ENCODE measurements around the gene LDLR.

The LDLR gene

DNA sequence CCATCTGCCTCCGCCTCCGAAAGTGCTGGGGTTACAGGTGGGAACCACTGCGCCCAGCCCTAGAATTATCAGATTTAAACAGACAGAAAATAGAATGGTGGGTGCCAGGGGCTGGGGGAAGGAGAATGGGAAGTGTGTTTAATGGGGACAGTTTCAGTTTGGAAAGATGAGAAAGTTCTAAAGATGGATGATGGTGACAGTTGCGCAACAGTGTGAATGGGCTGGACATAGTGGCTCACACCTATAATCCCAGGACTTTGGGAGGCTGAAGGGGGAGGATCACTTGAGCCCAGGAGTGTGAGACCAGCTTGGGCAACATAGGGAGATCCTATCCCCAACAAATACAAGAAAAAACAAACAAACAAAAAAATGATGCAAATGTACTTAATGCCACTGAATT, 92.2 kb downstream of the LDLR start:
- DNase-seq (ENCODE audit: low read depth) = no peak
- no peak for TF ChIP-seq CTCF (conservative IDR thresholded peaks at IDR 0.05; ENCODE audit: low read length)
- no peak overlapping the region for H3K4me3 ChIP-seq (ENCODE audit: low read length)
